ENCODE measurements around the gene GFRA4.

Gene GFRA4

GRCh38 chr20:3663031-3663701 lies at the start of gene GFRA4:
Gene GFRA4 (minus strand): TSS chr20:3663399. CDS start chr20:3663399, 0 bp downstream.
- DNase-seq (ENCODE audit: extremely low read depth in 1 of 2, low read depth in 1 of 2) = no peak

- DNase-seq (ENCODE audit: extremely low read depth in 1 of 2, low read depth in 1 of 2) = no peak
Measured at GRCh38 chr20:3712279-3712873, 49.2 kb upstream of the GFRA4 start, which contains the start of gene SIGLEC1. Gene SIGLEC1 (minus strand): TSS chr20:3712600. CDS start chr20:3707128, 5,472 bp downstream.

- no peak for DNase-seq (ENCODE audit: extremely low read depth in 1 of 2, low read depth in 1 of 2)
Measured at GRCh38 chr20:3711484-3711941, 48.3 kb upstream of the GFRA4 start.

- DNase-seq (ENCODE audit: extremely low read depth in 1 of 2, low read depth in 1 of 2) = peak; percentile 34 to 67
Measured at GRCh38 chr20:3710703-3711483, 47.7 kb upstream of the GFRA4 start.

- DNase-seq (ENCODE audit: extremely low read depth in 1 of 2, low read depth in 1 of 2) = no peak
Measured at GRCh38 chr20:3710011-3710466, 46.8 kb upstream of the GFRA4 start.

- no peak for DNase-seq (ENCODE audit: extremely low read depth in 1 of 2, low read depth in 1 of 2)
Measured at GRCh38 chr20:3707508-3707899, 44.3 kb upstream of the GFRA4 start.

GRCh38 chr20:3706774-3707507 lies 43.7 kb upstream of the GFRA4 start:
- no peak for DNase-seq (ENCODE audit: extremely low read depth in 1 of 2, low read depth in 1 of 2)

GRCh38 chr20:3705970-3706739 lies 43.0 kb upstream of the GFRA4 start:
- DNase-seq (ENCODE audit: extremely low read depth in 1 of 2, low read depth in 1 of 2) = no peak

GRCh38 chr20:3705491-3705969 lies 42.3 kb upstream of the GFRA4 start:
- no peak for DNase-seq (ENCODE audit: extremely low read depth in 1 of 2, low read depth in 1 of 2)

- no peak for DNase-seq (ENCODE audit: extremely low read depth in 1 of 2, low read depth in 1 of 2)
Measured at GRCh38 chr20:3704087-3704486, 40.9 kb upstream of the GFRA4 start.

GRCh38 chr20:3702611-3703391 lies 39.6 kb upstream of the GFRA4 start:
- no peak for DNase-seq (ENCODE audit: extremely low read depth in 1 of 2, low read depth in 1 of 2)

GRCh38 chr20:3701061-3701998 lies 38.1 kb upstream of the GFRA4 start:
- no peak for DNase-seq (ENCODE audit: extremely low read depth in 1 of 2, low read depth in 1 of 2)

GRCh38 chr20:3699037-3699436 lies 35.8 kb upstream of the GFRA4 start:
- no peak for DNase-seq (ENCODE audit: extremely low read depth in 1 of 2, low read depth in 1 of 2)

- DNase-seq (ENCODE audit: extremely low read depth in 1 of 2, low read depth in 1 of 2) = no peak
Measured at GRCh38 chr20:3698591-3699001, 35.4 kb upstream of the GFRA4 start.

GRCh38 chr20:3697588-3698305 lies 34.5 kb upstream of the GFRA4 start:
- no peak for DNase-seq (ENCODE audit: extremely low read depth in 1 of 2, low read depth in 1 of 2)

GRCh38 chr20:3696745-3697587 lies 33.8 kb upstream of the GFRA4 start:
- DNase-seq (ENCODE audit: extremely low read depth in 1 of 2, low read depth in 1 of 2) = no peak

- no peak for DNase-seq (ENCODE audit: extremely low read depth in 1 of 2, low read depth in 1 of 2)
Measured at GRCh38 chr20:3696200-3696599, 33.0 kb upstream of the GFRA4 start.
